ENCODE measurements around the gene CFAP53.
"Not testable (repeated sequence)": the region's sequence is repeated elsewhere in the genome, so short reads cannot be mapped to it uniquely, and the experiment has no call there.

CFAP53 gene

GRCh38 chr18:50231621-50232020 lies 34.7 kb downstream of the CFAP53 start:
- no peak for DNase-seq
- Histone ChIP-seq H3K4me1 (ENCODE audit: control insufficient read depth, insufficient read depth, low read length, poor library complexity, severe bottlenecking) (no peaks in the 10 kb centered on the region), H3K27ac (ENCODE audit: insufficient read depth, low read length, poor library complexity, severe bottlenecking) (no peak overlapping the region), H3K4me3 (ENCODE audit: insufficient read depth, low read depth, low read length, poor library complexity, severe bottlenecking) (no peak overlapping the region), H3K27me3 (replicated peaks; ENCODE audit: control insufficient read depth, insufficient read depth, low read length, poor library complexity, severe bottlenecking) (no peaks in the 10 kb centered on the region), H3K9me3 (ENCODE audit: control insufficient read depth, low read length) (no peaks in the 10 kb centered on the region), H3K36me3 (ENCODE audit: control insufficient read depth, insufficient read depth, low read length) (no peaks in the 10 kb centered on the region)

GRCh38 chr18:50220249-50220648 lies 46.0 kb downstream of the CFAP53 start:
- not testable (repeated sequence) for H3K4me1 ChIP-seq (ENCODE audit: control insufficient read depth, insufficient read depth, low read length, poor library complexity, severe bottlenecking); DNase-seq; H3K27me3 ChIP-seq (replicated peaks; ENCODE audit: control insufficient read depth, insufficient read depth, low read length, poor library complexity, severe bottlenecking); H3K4me3 ChIP-seq (ENCODE audit: insufficient read depth, low read depth, low read length, poor library complexity, severe bottlenecking); H3K9me3 ChIP-seq (ENCODE audit: control insufficient read depth, low read length); H3K27ac ChIP-seq (ENCODE audit: insufficient read depth, low read length, poor library complexity, severe bottlenecking); H3K36me3 ChIP-seq (ENCODE audit: control insufficient read depth, insufficient read depth, low read length)

DNA sequence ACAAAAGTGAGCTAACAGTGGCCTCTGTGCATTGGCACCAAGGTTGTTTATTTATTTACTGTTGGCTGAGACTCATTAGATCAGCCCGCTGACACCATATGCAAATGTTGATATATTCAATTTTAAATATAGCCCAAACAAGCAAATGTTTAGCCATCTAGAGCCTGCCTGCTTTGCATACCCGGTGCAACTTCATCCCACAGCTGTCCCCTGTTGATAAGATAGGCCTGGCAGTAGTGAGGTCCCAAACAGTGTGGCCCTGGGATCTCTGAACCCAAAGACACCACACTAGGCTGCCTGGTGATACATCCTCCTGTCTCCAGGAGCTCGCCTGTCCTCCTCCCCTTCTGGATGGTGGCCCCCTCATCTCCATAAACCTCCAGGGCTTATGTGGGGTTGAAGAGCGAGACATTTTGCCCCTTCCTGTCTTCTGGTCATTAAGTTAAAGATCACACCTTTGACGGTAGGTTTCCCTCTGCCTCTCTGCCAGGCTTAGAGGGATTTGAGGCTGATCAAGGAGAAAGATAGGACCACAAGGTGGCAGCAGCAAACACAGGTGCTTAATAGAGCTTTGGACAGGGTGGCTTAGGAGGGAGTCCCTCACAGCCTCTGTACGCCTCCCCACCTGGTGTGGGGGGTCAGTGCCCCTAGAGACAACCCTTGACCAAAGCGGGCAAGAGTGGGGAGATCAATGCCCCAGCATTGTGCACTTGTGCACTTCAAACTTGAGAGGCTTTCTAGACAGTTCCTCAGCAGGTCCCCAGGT lies 47.7 kb downstream of the CFAP53 start:
- Histone ChIP-seq H3K9me3 (ENCODE audit: control insufficient read depth, low read length) (no peaks in the 10 kb centered on the region), H3K27me3 (replicated peaks; ENCODE audit: control insufficient read depth, insufficient read depth, low read length, poor library complexity, severe bottlenecking) (peaks cover 4% of the 10 kb centered on the region), H3K4me1 (ENCODE audit: control insufficient read depth, insufficient read depth, low read length, poor library complexity, severe bottlenecking) (no peaks in the 10 kb centered on the region), H3K36me3 (ENCODE audit: control insufficient read depth, insufficient read depth, low read length) (no peaks in the 10 kb centered on the region), H3K27ac (ENCODE audit: insufficient read depth, low read length, poor library complexity, severe bottlenecking) (no peak overlapping the region), H3K4me3 (ENCODE audit: insufficient read depth, low read depth, low read length, poor library complexity, severe bottlenecking) (no peak overlapping the region)
- DNase-seq = peak in 1 of 3 donors; percentile 20

GRCh38 chr18:50209311-50209710 lies 57.0 kb downstream of the CFAP53 start:
- Histone ChIP-seq H3K27ac (ENCODE audit: insufficient read depth, low read length, poor library complexity, severe bottlenecking) (no peak overlapping the region), H3K36me3 (ENCODE audit: control insufficient read depth, insufficient read depth, low read length) (no peaks in the 10 kb centered on the region), H3K4me1 (ENCODE audit: control insufficient read depth, insufficient read depth, low read length, poor library complexity, severe bottlenecking) (no peaks in the 10 kb centered on the region), H3K27me3 (replicated peaks; ENCODE audit: control insufficient read depth, insufficient read depth, low read length, poor library complexity, severe bottlenecking) (no peaks in the 10 kb centered on the region), H3K4me3 (ENCODE audit: insufficient read depth, low read depth, low read length, poor library complexity, severe bottlenecking) (no peak overlapping the region), H3K9me3 (ENCODE audit: control insufficient read depth, low read length) (no peaks in the 10 kb centered on the region)
- DNase-seq = no peak

DNA sequence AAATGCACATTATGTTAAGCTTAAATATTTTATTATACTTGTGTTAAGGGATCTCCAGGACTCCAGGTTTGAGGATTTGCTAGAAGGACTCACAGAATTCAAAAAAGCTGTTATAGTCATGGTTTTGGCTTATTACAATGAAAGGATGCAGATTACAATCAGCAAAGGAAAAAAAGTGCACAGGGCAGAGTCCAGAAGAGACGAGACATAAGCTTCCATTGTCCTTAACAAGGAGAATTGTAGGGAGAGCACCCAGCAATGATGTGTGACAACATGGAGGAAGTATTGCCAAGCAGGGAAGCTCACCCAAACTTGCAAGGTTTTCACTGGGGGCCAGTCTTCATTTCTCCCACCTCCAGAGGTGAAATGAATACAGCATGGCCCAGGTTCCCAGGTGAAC lies 58.6 kb downstream of the CFAP53 start:
- no peaks in the 10 kb centered on the region for H3K9me3 ChIP-seq (ENCODE audit: control insufficient read depth, low read length)
- H3K36me3 ChIP-seq (ENCODE audit: control insufficient read depth, insufficient read depth, low read length) = no peaks in the 10 kb centered on the region
- no peaks in the 10 kb centered on the region for H3K4me1 ChIP-seq (ENCODE audit: control insufficient read depth, insufficient read depth, low read length, poor library complexity, severe bottlenecking)
- H3K27me3 ChIP-seq (replicated peaks; ENCODE audit: control insufficient read depth, insufficient read depth, low read length, poor library complexity, severe bottlenecking) = no peaks in the 10 kb centered on the region
- H3K4me3 ChIP-seq (ENCODE audit: insufficient read depth, low read depth, low read length, poor library complexity, severe bottlenecking) = no peak overlapping the region
- no peak for DNase-seq
- no peak overlapping the region for H3K27ac ChIP-seq (ENCODE audit: insufficient read depth, low read length, poor library complexity, severe bottlenecking)

DNA sequence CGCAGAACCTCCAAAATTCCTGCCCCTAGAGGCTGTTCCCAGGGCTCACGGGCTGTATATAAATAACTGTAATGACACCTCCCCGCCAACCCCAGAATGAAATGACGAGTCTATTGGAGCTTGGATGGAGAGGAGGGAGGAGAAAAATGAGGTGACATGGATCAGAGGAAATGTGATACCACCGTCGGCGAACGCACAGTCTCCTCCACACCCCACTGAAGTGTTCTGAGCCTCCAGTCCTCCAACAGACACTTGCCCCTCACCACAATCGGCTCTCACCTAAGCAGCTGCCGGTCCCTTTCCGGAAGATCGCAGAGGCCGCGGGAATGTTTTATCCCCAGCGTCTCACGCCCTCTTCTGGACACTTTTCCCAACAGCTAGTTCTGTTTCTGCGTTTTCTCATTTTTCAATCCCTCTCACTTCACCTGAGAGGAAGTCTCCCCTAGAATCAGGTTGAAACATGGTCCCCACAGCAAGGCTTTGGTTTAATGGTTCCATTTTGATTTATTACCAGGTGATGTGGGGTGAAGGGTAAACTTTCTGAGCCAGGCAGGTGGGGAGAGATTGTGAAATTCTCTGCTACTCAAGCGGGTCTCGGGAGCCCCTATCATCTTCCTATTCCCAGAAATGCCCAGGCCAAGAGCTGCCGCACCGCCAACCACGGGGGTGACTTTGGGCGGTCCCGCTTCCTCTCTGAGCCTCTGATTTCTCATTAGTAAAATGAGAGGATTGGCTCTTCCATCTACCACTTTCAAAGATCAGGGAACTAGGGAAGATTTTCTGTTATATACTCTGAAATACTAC lies 62.3 kb downstream of the CFAP53 start:
- Histone ChIP-seq H3K4me3 (ENCODE audit: insufficient read depth, low read depth, low read length, poor library complexity, severe bottlenecking) (no peak overlapping the region), H3K4me1 (ENCODE audit: control insufficient read depth, insufficient read depth, low read length, poor library complexity, severe bottlenecking) (no peaks in the 10 kb centered on the region)
- no peak for DNase-seq

GRCh38 chr18:50201476-50202018 lies 64.7 kb downstream of the CFAP53 start:
- H3K27me3 ChIP-seq (replicated peaks; ENCODE audit: control insufficient read depth, insufficient read depth, low read length, poor library complexity, severe bottlenecking) = peaks cover 4% of the 10 kb centered on the region
- no peaks in the 10 kb centered on the region for H3K36me3 ChIP-seq (ENCODE audit: control insufficient read depth, insufficient read depth, low read length)
- DNase-seq = no peak
- H3K4me3 ChIP-seq (ENCODE audit: insufficient read depth, low read depth, low read length, poor library complexity, severe bottlenecking) = no peak overlapping the region
- no peaks in the 10 kb centered on the region for H3K4me1 ChIP-seq (ENCODE audit: control insufficient read depth, insufficient read depth, low read length, poor library complexity, severe bottlenecking)
- H3K27ac ChIP-seq (ENCODE audit: insufficient read depth, low read length, poor library complexity, severe bottlenecking) = no peak overlapping the region
- H3K9me3 ChIP-seq (ENCODE audit: control insufficient read depth, low read length) = no peaks in the 10 kb centered on the region

More for the DNA sequence above, 62.3 kb downstream of the CFAP53 start:
- Histone ChIP-seq H3K27ac (ENCODE audit: insufficient read depth, low read length, poor library complexity, severe bottlenecking) (no peak overlapping the region), H3K9me3 (ENCODE audit: control insufficient read depth, low read length) (no peaks in the 10 kb centered on the region), H3K27me3 (replicated peaks; ENCODE audit: control insufficient read depth, insufficient read depth, low read length, poor library complexity, severe bottlenecking) (no peaks in the 10 kb centered on the region), H3K36me3 (ENCODE audit: control insufficient read depth, insufficient read depth, low read length) (no peaks in the 10 kb centered on the region)

DNA sequence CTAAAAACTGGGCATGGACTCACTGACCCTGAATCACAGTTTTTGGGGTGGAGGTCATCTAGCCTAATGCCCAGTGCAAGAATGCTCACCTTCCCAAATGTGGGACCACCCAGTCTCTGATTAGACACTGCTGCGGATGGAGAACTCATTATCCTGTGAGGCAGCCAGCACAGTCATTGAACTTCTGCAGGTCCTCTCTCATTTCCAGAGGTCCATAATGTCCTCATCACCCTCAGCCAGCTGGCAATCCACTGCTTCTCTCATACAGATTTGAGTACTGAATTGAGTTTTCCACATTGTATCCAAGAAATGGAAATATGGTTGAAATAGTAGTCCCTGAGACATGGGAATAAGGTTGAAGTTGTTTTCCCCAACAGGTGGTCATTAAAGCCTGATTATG lies 66.4 kb downstream of the CFAP53 start:
- no peak for DNase-seq
- no peaks in the 10 kb centered on the region for H3K9me3 ChIP-seq (ENCODE audit: control insufficient read depth, low read length)
- H3K4me3 ChIP-seq (ENCODE audit: insufficient read depth, low read depth, low read length, poor library complexity, severe bottlenecking) = no peak overlapping the region
- no peak overlapping the region for H3K27ac ChIP-seq (ENCODE audit: insufficient read depth, low read length, poor library complexity, severe bottlenecking)
- H3K4me1 ChIP-seq (ENCODE audit: control insufficient read depth, insufficient read depth, low read length, poor library complexity, severe bottlenecking) = no peaks in the 10 kb centered on the region
- no peaks in the 10 kb centered on the region for H3K36me3 ChIP-seq (ENCODE audit: control insufficient read depth, insufficient read depth, low read length)
- H3K27me3 ChIP-seq (replicated peaks; ENCODE audit: control insufficient read depth, insufficient read depth, low read length, poor library complexity, severe bottlenecking) = peaks cover 15% of the 10 kb centered on the region

- Histone ChIP-seq H3K27ac (ENCODE audit: insufficient read depth, low read length, poor library complexity, severe bottlenecking) (no peak overlapping the region), H3K36me3 (ENCODE audit: control insufficient read depth, insufficient read depth, low read length) (no peaks in the 10 kb centered on the region), H3K4me3 (ENCODE audit: insufficient read depth, low read depth, low read length, poor library complexity, severe bottlenecking) (no peak overlapping the region), H3K4me1 (ENCODE audit: control insufficient read depth, insufficient read depth, low read length, poor library complexity, severe bottlenecking) (peaks cover 1% of the 10 kb centered on the region), H3K9me3 (ENCODE audit: control insufficient read depth, low read length) (no peaks in the 10 kb centered on the region), H3K27me3 (replicated peaks; ENCODE audit: control insufficient read depth, insufficient read depth, low read length, poor library complexity, severe bottlenecking) (peaks cover 15% of the 10 kb centered on the region)
- no peak for DNase-seq
Measured at GRCh38 chr18:50199346-50199855, 66.9 kb downstream of the CFAP53 start.

DNA sequence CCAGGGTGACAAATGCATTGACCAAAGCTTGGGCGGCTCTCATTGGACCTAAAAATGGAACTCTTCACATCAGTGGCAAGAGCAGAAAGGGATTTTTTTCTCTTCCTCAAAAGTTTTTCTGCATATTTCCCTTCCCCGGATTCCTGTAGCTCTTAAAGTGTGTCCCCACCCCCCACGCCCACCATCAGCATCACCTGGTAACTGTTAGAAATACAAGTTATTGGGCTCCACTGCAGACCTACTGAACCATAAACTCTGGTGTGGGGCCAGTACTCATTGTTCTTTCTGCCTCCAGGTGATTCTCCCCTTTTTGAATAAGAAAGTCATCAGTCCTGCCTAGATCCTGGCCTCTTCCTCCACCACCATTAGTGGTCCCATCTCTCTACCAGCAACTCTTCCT lies 70.0 kb downstream of the CFAP53 start:
- Histone ChIP-seq H3K27me3 (replicated peaks; ENCODE audit: control insufficient read depth, insufficient read depth, low read length, poor library complexity, severe bottlenecking) (peaks cover 17% of the 10 kb centered on the region), H3K4me3 (ENCODE audit: insufficient read depth, low read depth, low read length, poor library complexity, severe bottlenecking) (no peak overlapping the region)
- DNase-seq = no peak

More for the DNA sequence above, 70.0 kb downstream of the CFAP53 start:
- Histone ChIP-seq H3K36me3 (ENCODE audit: control insufficient read depth, insufficient read depth, low read length) (no peaks in the 10 kb centered on the region), H3K9me3 (ENCODE audit: control insufficient read depth, low read length) (no peaks in the 10 kb centered on the region), H3K4me1 (ENCODE audit: control insufficient read depth, insufficient read depth, low read length, poor library complexity, severe bottlenecking) (peaks cover 8% of the 10 kb centered on the region), H3K27ac (ENCODE audit: insufficient read depth, low read length, poor library complexity, severe bottlenecking) (no peak overlapping the region)

Measured in effector memory CD4-positive, alpha-beta T cell (primary cell).